HepG2 (cell line): ENCODE data around the gene FOLR2. TPM values are rescaled to one million over a fixed set of nuclear protein-coding genes. Genes with fewer than 3 reads are reported as not detected.

ENCODE experiments used
- AGO2 ChIP-seq: fragments of 200-400 bp; formaldehyde crosslinking; optimal IDR thresholded peaks from 2 replicates; pipeline ENCODE3; 2017; ENCODE audit warnings: mild to moderate bottlenecking, low read depth, low read length, moderate library complexity
- FOXO4 ChIP-seq: sonication (generic); formaldehyde crosslinking; conservative IDR thresholded peaks from 2 replicates; pipeline ENCODE4 v1.8.1; 2023; ENCODE audit warnings: missing genetic modification reagents
- GATA4 ChIP-seq: sonication (generic); IDR thresholded peaks from 2 replicates; pipeline ENCODE4 v1.6.1; 2016; ENCODE audit warnings: antibody characterized with exemption, low read depth, borderline replicate concordance
- HNF1A ChIP-seq, 2 experiments: sonication (generic) in 1 of 2; formaldehyde crosslinking in 1 of 2; IDR thresholded peaks; 2 replicates each; pipeline versions ENCODE4 v1.4.0 to v1.6.1; 2016 to 2020; ENCODE audit warnings: borderline replicate concordance in 1 of 2, low read depth in 1 of 2, mild to moderate bottlenecking in 1 of 2, missing genetic modification reagents in 1 of 2
- PLRG1 ChIP-seq: fragments of 450-650 bp; conservative IDR thresholded peaks from 2 replicates; pipeline ENCODE4 v1.6.1; 2016
- POGK ChIP-seq: sonication (generic); formaldehyde crosslinking; conservative IDR thresholded peaks from 2 replicates; pipeline ENCODE4 v1.8.0; 2022; ENCODE audit warnings: mild to moderate bottlenecking, moderate library complexity, missing genetic modification reagents
- PREB ChIP-seq: sonication (generic); formaldehyde crosslinking; IDR thresholded peaks from 2 replicates; pipeline ENCODE4 v1.4.0; 2020; ENCODE audit warnings: missing genetic modification reagents
- SOX13 ChIP-seq, 3 experiments: fragments of 450-650 bp in 1 of 3; sonication (generic) in 1 of 3; formaldehyde crosslinking in 1 of 3; IDR thresholded peaks in 2 of 3; conservative IDR thresholded peaks in 1 of 3; 2 replicates each; pipeline versions ENCODE4 v1.5.0 to v1.6.1; 2016 to 2020; ENCODE audit warnings: antibody characterized with exemption in 1 of 3, mild to moderate bottlenecking in 1 of 3, missing compliant biosample characterization in 1 of 3, missing genetic modification reagents in 1 of 3, moderate library complexity in 1 of 3
- SP4 ChIP-seq: sonication (generic); formaldehyde crosslinking; IDR thresholded peaks from 2 replicates; pipeline ENCODE4 v1.8.1; 2023; ENCODE audit warnings: mild to moderate bottlenecking, missing genetic modification reagents
- TBP ChIP-seq: sonication (generic); formaldehyde crosslinking; IDR thresholded peaks from 2 replicates; pipeline ENCODE4 v1.5.0; 2020; ENCODE audit warnings: missing genetic modification reagents
- TBX3 ChIP-seq: fragments of 450-650 bp; IDR thresholded peaks from 2 replicates; pipeline ENCODE4 v1.6.1; 2017; ENCODE audit warnings: antibody characterized with exemption, mild to moderate bottlenecking, inconsistent platforms, borderline replicate concordance
- ZFP90 ChIP-seq: sonication (generic); formaldehyde crosslinking; IDR thresholded peaks from 2 replicates; pipeline ENCODE4 v1.8.0; 2022; ENCODE audit warnings: missing genetic modification reagents, mild to moderate bottlenecking, inconsistent platforms, borderline replicate concordance
- ZNF414 ChIP-seq: sonication (generic); formaldehyde crosslinking; IDR thresholded peaks from 2 replicates; pipeline ENCODE4 v1.5.0; 2020; ENCODE audit warnings: missing genetic modification reagents
- ZNF512 ChIP-seq: sonication (generic); formaldehyde crosslinking; IDR thresholded peaks from 2 replicates; pipeline ENCODE4 v1.4.0; 2020; ENCODE audit warnings: mild to moderate bottlenecking, missing genetic modification reagents
- ZNF720 ChIP-seq: sonication (generic); formaldehyde crosslinking; IDR thresholded peaks from 2 replicates; pipeline ENCODE4 v1.4.0; 2020; ENCODE audit warnings: missing genetic modification reagents
- ZNF746 ChIP-seq: sonication (generic); formaldehyde crosslinking; IDR thresholded peaks from 2 replicates; pipeline ENCODE4 v1.8.0; 2022; ENCODE audit warnings: mild to moderate bottlenecking, missing genetic modification reagents
- ZSCAN12 ChIP-seq: sonication (generic); formaldehyde crosslinking; IDR thresholded peaks from 2 replicates; pipeline ENCODE4 v1.9.0; 2021; ENCODE audit warnings: mild to moderate bottlenecking, missing genetic modification reagents
- polyA plus RNA-seq, 8 experiments: library from polyadenylated mRNA; depleted of rRNA in 3 of 8; stranded (reverse) in 7 of 8; unstranded in 1 of 8; fragments of >200 nt; fragmentation: Illumina TruSeq in 4 of 8; extraction: Trizol in 4 of 8; gene quantifications; 2 replicates each; pipeline versions ENCODE4 v1.2.1 to v1.2.3, GENCODE V29; 2011 to 2016; ENCODE audit warnings: low read depth in 4 of 8, missing spikeins in 1 of 8, mixed read lengths in 1 of 8; ENCODE audit not compliant: insufficient read depth in 1 of 8
- total RNA-seq, 5 experiments: library from RNA; depleted of rRNA; stranded (reverse); fragments of >200 nt; fragmentation: Illumina TruSeq; extraction: Trizol; gene quantifications; 2 replicates each; pipeline ENCODE4 v1.2.3, GENCODE V29; 2016; ENCODE audit warnings: low read depth in 1 of 5

Gene FOLR2
- total and polyA plus RNA-seq, 2 of the 13 experiments (the other 11 are each of a cell fraction or from before 2014, with no cell fraction given), result 0.09 TPM; not detected in 1

- TF ChIP-seq FOXO4 (CRISPR knock-in tag) (no peak), HNF1A (IDR thresholded peaks at IDR 0.05; ENCODE audit: low read depth) (no peak), HNF1A (CRISPR knock-in tag; IDR thresholded peaks at IDR 0.05; ENCODE audit: borderline replicate concordance) (no peak), ZNF720 (CRISPR knock-in tag) (no peak), ZFP90 (CRISPR knock-in tag) (no peak), TBP (CRISPR knock-in tag) (no peak), SOX13 (IDR thresholded peaks at IDR 0.05) (no peak), SOX13 (CRISPR knock-in tag; conservative IDR thresholded peaks at IDR 0.05 in 1 of 2, IDR thresholded peaks at IDR 0.05 in 1 of 2) (no peak), TBX3 (no peak), POGK (no peak), AGO2 (peak; percentile 15), SP4 (CRISPR knock-in tag) (no peak), ZNF512 (no peak), PREB (no peak), GATA4 (no peak), PLRG1 (no peak), ZSCAN12 (CRISPR knock-in tag) (no peak), ZNF414 (CRISPR knock-in tag) (no peak), ZNF746 (CRISPR knock-in tag) (no peak)
Measured at GRCh38 chr11:72239849-72240460, 23.4 kb downstream of the FOLR2 start (continued).
